K562 (cell line): Measurements from ENCODE around the gene ACOT7. TPM values are rescaled to one million over a fixed set of nuclear protein-coding genes. Genes with fewer than 3 reads are reported as not detected.

Experiments used
- ARID2 ChIP-seq: fragments of 450-650 bp; IDR thresholded peaks from 2 replicates; pipeline ENCODE4 v1.6.1; 2017; ENCODE audit warnings: antibody characterized with exemption, mild to moderate bottlenecking
- ATF1 ChIP-seq, 2 experiments: fragments of 450-650 bp in 1 of 2; IDR thresholded peaks; 2 replicates each; pipeline ENCODE4 v1.6.1; 2016; ENCODE audit warnings: missing compliant biosample characterization in 1 of 2, missing genetic modification characterization in 1 of 2
- ATF7 ChIP-seq: fragments of 450-650 bp; IDR thresholded peaks from 2 replicates; pipeline ENCODE4 v1.7.1; 2014; ENCODE audit warnings: mild to moderate bottlenecking, moderate library complexity
- CBX3 ChIP-seq, 2 experiments: IDR thresholded peaks; 1 replicate in 1 of 2; 2 replicates in 1 of 2; pipeline ENCODE4 v1.6.1; 2012; ENCODE audit warnings: inconsistent platforms in 2 of 2, low read length in 2 of 2, borderline replicate concordance in 1 of 2, control low read depth in 1 of 2
- NFIC ChIP-seq: fragments of 450-650 bp; IDR thresholded peaks from 2 replicates; pipeline ENCODE4 v1.6.1; 2017; ENCODE audit warnings: mild to moderate bottlenecking, inconsistent platforms
- POLR2A ChIP-seq: fragments of 450-650 bp; conservative IDR thresholded peaks from 2 replicates; pipeline ENCODE4 v1.6.1; 2016
- RREB1 ChIP-seq: fragments of 250-450 bp; sonication (Bioruptor Pico); IDR thresholded peaks from 2 replicates; pipeline ENCODE4 v1.4.0; 2020
- SNAPC5 ChIP-seq: fragments of 250-450 bp; sonication (Bioruptor Pico); IDR thresholded peaks from 2 replicates; pipeline ENCODE4 v1.8.0; 2021; ENCODE audit warnings: moderate library complexity, mild to moderate bottlenecking, inconsistent platforms
- ZNF174 ChIP-seq: fragments of 250-450 bp; sonication (Bioruptor Pico); IDR thresholded peaks from 2 replicates; pipeline ENCODE4 v1.4.0; 2020; ENCODE audit warnings: mild to moderate bottlenecking
- ZNF764 ChIP-seq: fragments of 250-450 bp; sonication (Bioruptor Pico); IDR thresholded peaks from 2 replicates; pipeline ENCODE4 v1.4.0; 2020; ENCODE audit warnings: low read depth, mild to moderate bottlenecking, moderate library complexity
- polyA plus RNA-seq, 8 experiments: library from polyadenylated mRNA; depleted of rRNA in 4 of 8; stranded (reverse) in 5 of 8; unstranded in 3 of 8; fragments of >200 nt; fragmentation: Nextera tagmentation in 2 of 8; fragmentation: Illumina TruSeq in 1 of 8; extraction: Ambion mirVana in 2 of 8; extraction: Trizol in 1 of 8; gene quantifications; 2 replicates each; pipeline versions ENCODE4 v1.2.1 to v1.2.3, GENCODE V29; 2011 to 2014; ENCODE audit warnings: inconsistent platforms in 1 of 8, missing spikeins in 1 of 8
- total RNA-seq, 7 experiments: library from RNA; depleted of rRNA in 6 of 7; stranded (reverse); fragments of >200 nt in 6 of 7; fragmentation: Illumina TruSeq in 2 of 7; extraction: Trizol in 2 of 7; gene quantifications; 2 replicates each; pipeline versions ENCODE4 v1.2.1 to v1.2.3, GENCODE V29; 2011 to 2021; ENCODE audit warnings: low replicate concordance in 1 of 7
- TF ChIP-seq, protein P1 (sequence below): IDR thresholded peaks from 2 replicates; pipeline ENCODE4 v1.6.1; 2016; ENCODE audit warnings: missing genetic modification characterization, missing compliant biosample characterization
- TF ChIP-seq, protein P2 (sequence below): fragments of 250-450 bp; sonication (Bioruptor Pico); IDR thresholded peaks from 2 replicates; pipeline ENCODE4 v1.5.0; 2020; ENCODE audit warnings: mild to moderate bottlenecking
- TF ChIP-seq, protein P3 (sequence below), 2 experiments: IDR thresholded peaks; 2 replicates each; pipeline ENCODE4 v1.6.1; 2011; ENCODE audit warnings: borderline replicate concordance in 1 of 2, control low read depth in 1 of 2, low read depth in 1 of 2, low read length in 1 of 2, mild to moderate bottlenecking in 1 of 2, mixed read lengths in 1 of 2, moderate library complexity in 1 of 2; ENCODE audit not compliant: insufficient read depth in 1 of 2, insufficient read length in 1 of 2, poor library complexity in 1 of 2, severe bottlenecking in 1 of 2; ENCODE audit errors: extremely low read depth in 1 of 2
- TF ChIP-seq, protein P4 (sequence below): fragments of 450-650 bp; IDR thresholded peaks from 2 replicates; pipeline ENCODE4 v1.7.1; 2018; ENCODE audit warnings: mild to moderate bottlenecking, low read depth; ENCODE audit not compliant: partially characterized antibody

The ACOT7 gene
- total and polyA plus RNA-seq, 9 of the 15 experiments (the other 6 are each of a cell fraction or from before 2014, with no cell fraction given), result 7.0 to 92.6 (median 37.2) TPM

DNA sequence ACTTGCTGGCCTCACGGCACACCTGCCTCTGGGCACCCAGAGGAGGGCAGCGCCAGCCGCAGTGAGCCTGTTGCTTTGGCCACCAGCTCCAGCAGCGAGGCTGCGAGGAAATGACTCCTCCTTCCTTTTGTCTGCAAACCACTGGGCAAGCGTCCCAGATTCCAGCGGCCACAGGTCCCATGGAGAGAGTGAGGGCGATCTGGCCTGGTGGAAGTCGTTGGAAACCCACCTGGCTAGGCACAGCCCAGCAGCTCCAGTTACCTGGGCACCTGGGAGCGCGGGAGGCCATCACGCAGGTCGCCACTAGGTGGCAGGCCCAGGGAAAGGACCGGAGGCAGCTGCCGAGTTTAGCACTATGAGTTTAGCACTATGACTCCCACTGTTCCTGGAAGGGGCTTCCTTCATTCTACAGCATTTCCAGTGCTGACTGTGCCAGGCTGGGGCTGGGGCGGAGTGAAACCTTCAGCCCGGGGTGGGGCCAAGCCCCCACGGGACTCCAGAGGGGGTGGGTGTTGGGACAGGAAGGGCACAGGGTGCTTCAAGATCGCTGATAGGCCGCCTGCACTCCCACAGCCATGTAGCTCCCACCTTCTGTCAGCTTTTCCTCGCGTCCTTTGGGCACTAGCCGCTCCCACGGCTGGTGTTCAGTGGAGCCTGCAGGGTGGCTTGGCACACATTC is 29.9 kb upstream of the ACOT7 start (continued):
- TF ChIP-seq RREB1 (CRISPR knock-in tag) (no peak), SNAPC5 (CRISPR knock-in tag) (no peak), ATF1 (CRISPR knock-in tag; IDR thresholded peaks at IDR 0.05) (no peak), ATF1 (tag; IDR thresholded peaks at IDR 0.05) (peak; percentile 27; the same call in 1 of the 2 replicates), CBX3 (IDR thresholded peaks at IDR 0.05; ENCODE audit: borderline replicate concordance in 1 of 2, low read length in 2 of 2) (no peak), POLR2A (no peak), ZNF174 (CRISPR knock-in tag) (no peak), ARID2 (no peak), ATF7 (0 out of 2 replicates have a peak, but pooled peaks have one; percentile 11), NFIC (no peak), ZNF764 (CRISPR knock-in tag) (no peak)
- TF ChIP-seq, protein P1, sequence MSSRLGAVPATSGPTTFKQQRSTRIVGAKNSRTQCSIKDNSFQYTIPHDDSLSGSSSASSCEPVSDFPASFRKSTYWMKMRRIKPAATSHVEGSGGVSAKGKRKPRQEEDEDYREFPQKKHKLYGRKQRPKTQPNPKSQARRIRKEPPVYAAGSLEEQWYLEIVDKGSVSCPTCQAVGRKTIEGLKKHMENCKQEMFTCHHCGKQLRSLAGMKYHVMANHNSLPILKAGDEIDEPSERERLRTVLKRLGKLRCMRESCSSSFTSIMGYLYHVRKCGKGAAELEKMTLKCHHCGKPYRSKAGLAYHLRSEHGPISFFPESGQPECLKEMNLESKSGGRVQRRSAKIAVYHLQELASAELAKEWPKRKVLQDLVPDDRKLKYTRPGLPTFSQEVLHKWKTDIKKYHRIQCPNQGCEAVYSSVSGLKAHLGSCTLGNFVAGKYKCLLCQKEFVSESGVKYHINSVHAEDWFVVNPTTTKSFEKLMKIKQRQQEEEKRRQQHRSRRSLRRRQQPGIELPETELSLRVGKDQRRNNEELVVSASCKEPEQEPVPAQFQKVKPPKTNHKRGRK (tag), result no peak
- TF ChIP-seq, protein P2, sequence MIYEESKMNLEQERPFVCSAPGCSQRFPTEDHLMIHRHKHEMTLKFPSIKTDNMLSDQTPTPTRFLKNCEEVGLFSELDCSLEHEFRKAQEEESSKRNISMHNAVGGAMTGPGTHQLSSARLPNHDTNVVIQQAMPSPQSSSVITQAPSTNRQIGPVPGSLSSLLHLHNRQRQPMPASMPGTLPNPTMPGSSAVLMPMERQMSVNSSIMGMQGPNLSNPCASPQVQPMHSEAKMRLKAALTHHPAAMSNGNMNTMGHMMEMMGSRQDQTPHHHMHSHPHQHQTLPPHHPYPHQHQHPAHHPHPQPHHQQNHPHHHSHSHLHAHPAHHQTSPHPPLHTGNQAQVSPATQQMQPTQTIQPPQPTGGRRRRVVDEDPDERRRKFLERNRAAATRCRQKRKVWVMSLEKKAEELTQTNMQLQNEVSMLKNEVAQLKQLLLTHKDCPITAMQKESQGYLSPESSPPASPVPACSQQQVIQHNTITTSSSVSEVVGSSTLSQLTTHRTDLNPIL (CRISPR knock-in tag), result no peak
- TF ChIP-seq, protein P3, sequence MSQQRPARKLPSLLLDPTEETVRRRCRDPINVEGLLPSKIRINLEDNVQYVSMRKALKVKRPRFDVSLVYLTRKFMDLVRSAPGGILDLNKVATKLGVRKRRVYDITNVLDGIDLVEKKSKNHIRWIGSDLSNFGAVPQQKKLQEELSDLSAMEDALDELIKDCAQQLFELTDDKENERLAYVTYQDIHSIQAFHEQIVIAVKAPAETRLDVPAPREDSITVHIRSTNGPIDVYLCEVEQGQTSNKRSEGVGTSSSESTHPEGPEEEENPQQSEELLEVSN (IDR thresholded peaks at IDR 0.05; ENCODE audit: borderline replicate concordance in 1 of 2, extremely low read depth in 1 of 2, insufficient read depth in 1 of 2, insufficient read length in 1 of 2, low read depth in 1 of 2, low read length in 1 of 2, poor library complexity in 1 of 2, severe bottlenecking in 1 of 2), result peak in 1 of 2 experiments; percentile 41
- TF ChIP-seq, protein P4, sequence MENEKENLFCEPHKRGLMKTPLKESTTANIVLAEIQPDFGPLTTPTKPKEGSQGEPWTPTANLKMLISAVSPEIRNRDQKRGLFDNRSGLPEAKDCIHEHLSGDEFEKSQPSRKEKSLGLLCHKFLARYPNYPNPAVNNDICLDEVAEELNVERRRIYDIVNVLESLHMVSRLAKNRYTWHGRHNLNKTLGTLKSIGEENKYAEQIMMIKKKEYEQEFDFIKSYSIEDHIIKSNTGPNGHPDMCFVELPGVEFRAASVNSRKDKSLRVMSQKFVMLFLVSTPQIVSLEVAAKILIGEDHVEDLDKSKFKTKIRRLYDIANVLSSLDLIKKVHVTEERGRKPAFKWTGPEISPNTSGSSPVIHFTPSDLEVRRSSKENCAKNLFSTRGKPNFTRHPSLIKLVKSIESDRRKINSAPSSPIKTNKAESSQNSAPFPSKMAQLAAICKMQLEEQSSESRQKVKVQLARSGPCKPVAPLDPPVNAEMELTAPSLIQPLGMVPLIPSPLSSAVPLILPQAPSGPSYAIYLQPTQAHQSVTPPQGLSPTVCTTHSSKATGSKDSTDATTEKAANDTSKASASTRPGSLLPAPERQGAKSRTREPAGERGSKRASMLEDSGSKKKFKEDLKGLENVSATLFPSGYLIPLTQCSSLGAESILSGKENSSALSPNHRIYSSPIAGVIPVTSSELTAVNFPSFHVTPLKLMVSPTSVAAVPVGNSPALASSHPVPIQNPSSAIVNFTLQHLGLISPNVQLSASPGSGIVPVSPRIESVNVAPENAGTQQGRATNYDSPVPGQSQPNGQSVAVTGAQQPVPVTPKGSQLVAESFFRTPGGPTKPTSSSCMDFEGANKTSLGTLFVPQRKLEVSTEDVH, result no peak
